Activated CD8-positive, alpha-beta memory T cell treated with anti-CD3 and anti-CD28 coated beads for 24 hours (primary cell): ENCODE results near the gene SSX5.
"Not testable (repeated sequence)": the region's sequence is repeated elsewhere in the genome, so short reads cannot be mapped to it uniquely, and the experiment has no call there.

Source experiments
- DNase-seq: peaks from one replicate; pipeline ENCODE4 v3.0.0-alpha.2; 2020

Gene SSX5, protein sequence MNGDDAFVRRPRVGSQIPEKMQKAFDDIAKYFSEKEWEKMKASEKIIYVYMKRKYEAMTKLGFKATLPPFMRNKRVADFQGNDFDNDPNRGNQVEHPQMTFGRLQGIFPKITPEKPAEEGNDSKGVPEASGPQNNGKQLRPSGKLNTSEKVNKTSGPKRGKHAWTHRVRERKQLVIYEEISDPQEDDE

DNA sequence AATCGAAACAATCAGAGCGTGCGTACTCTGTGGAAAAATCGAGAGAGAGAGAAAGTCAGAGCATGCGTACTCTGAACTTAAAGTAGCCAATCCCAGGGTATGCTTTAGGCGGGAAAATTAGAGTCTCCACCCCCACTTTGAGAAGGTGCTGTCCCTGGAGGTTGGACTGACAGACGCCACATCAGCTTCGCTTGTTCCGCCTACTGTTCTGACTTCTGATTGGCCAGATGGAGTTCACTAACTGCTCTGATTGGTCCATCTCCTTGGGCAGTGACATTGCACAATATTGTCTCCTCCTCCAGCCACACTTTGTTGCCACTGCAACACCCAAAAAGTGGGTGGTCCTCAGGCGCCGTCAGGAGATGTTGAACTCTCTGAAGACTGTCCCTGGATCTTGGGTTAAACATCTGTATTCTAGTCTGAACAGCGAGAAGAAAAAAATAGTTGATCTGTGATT, at the start of gene SSX5:
Gene SSX5, minus strand, starts transcription at position 51 of the 457 bp plus-strand sequence. CDS start 1,437 bp downstream, outside the sequence.
- DNase-seq: no peak

DNA sequence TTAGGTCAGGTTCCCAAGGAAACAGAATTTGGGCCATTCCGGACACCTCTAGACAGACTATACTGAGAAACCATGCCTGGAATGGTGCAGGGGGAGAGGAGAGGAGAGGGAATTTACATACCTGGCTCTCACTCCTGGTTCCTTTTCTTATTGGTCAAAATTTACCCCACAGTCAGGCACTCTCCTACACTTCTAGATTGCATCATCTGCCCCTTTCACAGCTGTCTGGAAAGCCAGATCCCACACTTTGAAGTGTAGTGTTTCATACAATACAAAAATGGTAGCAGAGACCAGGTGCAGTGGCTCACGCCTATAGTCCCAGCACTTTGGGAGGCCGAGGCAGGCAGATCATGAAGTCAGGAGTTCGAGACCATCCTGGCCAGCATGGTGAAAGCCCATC, 27.6 kb upstream of the SSX5 start:
- not testable (repeated sequence) for DNase-seq

DNA sequence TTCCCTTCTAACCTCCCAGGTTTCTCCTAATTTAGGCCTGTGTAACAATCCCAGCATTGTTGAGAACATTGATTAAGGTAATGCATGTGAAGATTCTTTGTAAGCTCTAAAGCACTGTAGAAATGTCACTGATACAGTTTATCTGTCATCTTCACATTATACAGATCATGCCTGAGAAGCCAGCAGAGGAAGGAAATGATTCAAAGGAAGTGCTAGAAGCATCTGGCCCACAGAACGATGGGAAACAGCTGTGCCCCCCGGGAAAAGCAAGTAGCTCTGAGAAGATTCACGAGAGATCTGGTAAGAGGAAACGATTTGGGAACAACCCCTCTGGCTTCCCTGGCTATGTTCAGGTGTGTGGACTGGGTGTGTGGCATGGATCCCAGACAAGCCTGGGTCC, 17.7 kb upstream of the SSX5 start:
- DNase-seq: not testable (repeated sequence)

DNA sequence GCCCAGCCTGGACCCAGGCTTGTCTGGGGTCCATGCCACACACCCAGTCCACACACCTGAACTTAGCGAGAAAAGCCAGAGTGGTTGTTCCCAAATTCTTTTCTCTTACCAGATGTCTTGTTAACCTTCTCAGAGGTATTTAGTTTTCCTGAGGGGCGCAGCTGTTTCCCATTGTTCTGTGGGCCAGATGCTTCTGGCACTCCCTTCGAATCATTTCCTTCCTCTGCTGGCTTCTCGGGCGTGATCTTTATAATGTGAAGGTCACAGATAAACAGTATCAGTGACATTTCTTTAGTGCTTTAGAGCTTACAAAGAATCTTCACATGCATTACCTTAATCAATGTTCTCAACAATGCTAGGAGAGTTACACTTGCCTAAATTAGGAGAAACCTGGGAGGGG, 6.6 kb downstream of the SSX5 start:
- not testable (repeated sequence) for DNase-seq

DNA sequence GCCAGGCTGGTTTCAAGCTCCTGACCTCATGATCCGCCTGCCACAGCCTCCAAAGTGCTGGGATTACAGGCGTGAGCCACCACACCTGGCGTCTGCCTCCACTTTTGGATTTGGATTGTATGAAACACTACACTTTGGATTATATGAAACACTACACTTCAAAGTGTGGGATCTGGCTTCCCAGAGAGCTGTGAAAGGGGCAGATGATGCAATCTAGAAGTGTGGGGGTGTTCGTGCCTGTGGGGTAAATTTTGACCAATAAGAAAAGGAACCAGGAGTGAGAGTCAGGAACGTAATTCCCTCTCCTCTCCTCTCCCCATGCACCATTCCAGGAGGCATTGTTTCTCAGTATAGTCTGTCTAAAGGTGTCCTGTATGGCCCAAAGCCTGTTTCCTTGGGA, 14.7 kb downstream of the SSX5 start:
- not testable (repeated sequence) for DNase-seq

DNA sequence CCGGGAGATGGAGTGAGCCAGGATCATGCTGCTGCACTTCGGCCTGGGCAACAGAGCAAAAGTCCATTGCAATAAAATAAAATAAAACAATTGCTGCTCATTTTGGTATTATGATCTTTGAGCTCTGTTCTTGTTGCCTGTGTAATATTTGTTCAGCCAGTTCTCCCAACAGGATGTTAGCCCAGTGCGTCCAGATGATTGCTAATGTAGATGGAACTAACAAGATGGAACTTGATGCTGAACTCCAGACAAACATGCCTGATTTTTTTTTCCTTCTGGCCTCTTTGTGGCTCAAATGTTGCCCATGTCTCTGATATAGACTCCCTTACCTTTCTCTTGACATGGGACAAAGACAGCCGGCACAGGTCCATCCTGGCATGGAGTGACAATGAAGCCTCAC, 15.8 kb downstream of the SSX5 start:
- no peak for DNase-seq

DNA sequence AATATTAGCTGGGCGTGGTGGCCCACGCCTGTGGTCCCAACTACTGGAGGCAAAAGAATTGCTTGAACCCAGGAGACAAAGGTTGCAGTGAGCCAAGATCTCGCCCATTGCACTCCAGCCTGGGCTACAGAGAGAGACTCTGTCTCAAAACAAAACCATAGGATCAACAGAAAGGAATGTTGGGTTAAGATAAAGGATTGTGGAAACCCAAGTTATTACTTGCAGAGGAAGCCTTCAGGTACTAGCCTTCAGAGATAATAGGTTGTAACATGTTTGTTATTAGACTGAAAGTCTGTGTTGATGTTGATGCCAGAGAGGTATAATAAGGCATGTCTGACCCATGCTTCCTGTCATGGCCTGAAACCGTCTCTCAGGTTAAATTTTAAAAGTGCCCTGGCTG, 16.9 kb downstream of the SSX5 start:
- DNase-seq: no peak

DNA sequence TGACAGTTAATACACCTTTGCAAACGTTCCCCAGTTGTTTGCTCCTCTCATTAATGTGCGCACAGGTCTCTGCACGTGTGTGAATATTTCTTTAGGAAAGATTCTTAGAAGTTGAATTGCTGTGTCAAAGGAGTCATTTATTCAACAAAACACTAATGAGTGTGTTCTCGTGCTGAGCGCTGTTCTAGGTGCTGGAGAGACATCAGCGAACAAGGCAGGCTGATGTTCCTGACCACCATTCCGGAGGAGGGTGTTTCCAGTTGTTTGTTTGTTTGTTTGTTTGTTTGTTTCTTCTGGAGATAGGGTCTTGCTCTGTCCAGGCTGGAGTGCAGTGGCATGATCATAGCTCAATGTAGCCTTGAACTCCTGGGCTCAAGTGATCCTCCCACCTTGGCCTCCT, 30.3 kb downstream of the SSX5 start:
- DNase-seq: not testable (repeated sequence)

DNA sequence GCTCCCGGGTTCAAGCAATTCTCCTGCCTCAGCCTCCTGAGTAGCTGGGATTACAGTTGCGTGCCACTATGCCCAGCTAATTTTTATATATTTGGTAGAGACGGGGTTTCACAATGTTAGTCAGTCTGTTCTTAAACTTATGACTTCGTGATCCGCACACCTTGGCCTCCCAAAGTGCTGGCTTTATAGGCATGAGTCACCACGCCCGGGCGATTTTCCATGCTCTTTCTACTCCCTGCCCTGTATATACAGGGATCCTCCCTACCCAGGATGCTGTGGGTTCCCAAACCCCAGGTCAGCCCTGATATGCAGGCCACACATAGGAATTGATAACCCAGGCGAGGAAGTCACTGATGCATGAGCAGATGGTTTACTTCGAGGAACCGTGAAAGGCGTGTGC, 31.4 kb downstream of the SSX5 start:
- no peak for DNase-seq

DNA sequence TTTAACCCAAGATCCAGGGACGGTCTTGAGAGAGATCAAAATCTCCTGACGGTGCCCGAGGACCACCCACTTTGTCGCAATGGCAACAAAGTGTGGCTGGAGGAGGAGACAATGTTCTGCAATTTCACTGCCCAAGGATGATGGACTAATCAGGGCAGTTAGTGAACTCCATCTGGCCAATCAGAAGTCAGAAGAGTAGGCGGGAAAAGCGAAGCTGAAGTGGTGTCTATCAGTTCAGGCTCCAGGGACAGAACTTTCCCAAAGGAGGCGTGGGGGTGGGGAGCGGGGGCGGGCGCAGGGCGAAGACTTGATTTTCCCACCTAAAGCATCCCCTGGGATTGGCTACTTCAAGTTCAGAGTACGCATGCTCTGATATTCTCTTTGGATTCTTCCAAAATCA, 40.6 kb downstream of the SSX5 start:
- no peak for DNase-seq

DNA sequence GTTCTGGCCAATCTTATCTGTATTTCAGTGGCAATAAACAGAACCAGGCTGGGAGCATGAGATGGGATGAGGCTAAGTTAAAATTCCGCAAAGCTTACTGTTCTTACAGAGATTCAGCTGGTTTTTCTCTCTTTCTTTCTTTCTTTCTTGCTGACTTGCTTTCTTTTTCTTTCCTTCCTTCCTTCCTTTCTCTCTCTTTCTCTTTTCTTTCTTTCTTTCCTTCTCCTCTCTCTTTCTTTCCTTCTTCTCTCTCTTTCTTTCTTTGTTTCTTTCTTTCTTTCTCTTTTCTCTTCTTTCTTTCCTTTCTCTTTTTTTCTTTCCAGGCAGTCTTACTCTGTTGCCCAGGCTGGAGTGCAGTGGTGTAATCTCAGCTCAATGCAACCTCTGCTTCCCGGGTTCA, 41.8 kb downstream of the SSX5 start:
- no peak for DNase-seq

DNA sequence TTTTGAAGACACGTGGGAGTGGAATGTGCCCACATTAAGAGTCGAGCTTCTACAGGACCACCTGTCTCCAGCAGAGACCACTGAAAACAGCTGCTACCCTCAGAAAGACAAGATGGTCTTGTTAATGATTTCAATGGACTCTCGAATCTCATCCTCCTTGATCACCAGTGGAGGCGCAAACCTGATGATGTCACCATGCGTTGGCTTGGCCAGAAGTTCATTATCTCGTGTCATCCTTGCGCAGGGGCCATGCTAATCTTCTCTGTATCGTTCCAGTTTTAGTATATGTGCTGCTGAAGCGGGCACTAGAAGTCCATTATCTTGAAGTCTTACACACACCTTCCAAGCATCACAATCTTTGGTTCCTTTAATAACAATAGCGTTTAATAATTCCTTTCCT, 42.8 kb downstream of the SSX5 start:
- no peak for DNase-seq

DNA sequence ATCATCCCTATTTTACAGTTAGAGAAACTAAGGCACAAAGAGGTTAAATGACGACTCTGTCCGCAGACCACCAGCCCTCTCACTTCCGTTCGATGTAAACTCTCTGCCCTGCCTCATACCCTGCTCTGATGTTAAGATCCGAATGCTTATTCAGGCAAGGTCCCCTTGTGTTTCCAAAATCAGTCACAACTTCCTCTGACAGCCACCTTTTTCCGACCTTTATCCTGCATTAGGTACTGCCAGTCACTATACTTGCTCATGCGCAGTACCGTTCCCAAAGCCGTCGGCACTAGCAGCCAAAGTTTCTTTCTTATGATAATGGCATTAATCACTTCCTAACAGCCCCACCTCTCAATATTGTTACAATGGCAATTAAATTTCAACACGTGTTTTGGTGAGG, 53.9 kb downstream of the SSX5 start:
- not testable (repeated sequence) for DNase-seq

DNA sequence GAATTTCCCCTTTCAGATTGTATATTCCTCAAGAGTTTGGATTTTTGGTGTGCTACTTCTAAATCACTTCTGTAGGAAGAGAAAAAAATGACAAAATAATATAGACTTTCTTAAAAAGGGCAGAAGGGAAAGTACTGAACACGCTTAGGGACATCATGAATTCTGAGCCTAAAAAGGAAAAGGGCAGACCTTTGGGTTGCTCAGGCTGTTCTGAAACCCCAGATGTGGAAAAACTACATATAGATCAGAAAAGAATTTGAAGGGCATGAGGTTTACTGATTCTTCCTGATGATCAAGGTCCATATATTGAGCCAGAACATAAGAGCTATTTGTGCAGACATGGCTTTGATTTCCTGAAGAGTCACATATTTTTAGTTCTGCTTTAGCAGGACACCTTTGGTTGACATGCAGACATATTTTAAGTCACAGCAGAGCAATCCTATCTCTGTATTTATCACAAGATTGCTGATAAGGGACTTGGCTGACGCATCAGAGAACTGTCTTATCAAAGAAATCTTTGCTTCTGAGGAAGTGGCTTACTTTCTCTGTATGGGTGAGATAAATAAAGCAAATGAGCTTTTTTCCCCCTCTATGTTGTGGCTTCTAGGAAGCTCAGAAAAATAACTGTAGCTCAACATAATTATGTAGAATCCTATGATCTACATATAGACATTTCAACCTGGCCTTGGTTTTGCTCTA, 54.6 kb downstream of the SSX5 start:
- DNase-seq: not testable (repeated sequence)

DNA sequence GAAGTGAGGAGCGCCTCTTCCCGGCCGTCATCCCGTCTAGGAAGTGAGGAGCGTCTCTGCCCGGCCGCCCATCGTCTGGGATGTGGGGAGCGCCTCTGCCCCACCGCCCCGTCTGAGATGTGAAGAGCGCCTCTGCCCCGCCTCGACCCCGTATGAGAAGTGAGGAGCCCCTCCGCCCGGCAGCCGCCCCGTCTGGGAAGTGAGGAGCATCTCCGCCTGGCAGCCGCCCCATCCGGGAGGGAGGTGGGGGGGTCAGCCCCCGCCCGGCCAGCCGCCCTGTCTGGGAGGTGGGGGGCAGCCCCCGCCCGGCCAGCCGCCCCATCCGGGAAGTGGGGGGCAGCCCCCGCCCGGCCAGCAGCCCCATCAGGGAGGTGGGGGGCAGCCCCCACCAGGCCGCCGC, 57.5 kb downstream of the SSX5 start:
- DNase-seq: not testable (repeated sequence)
